Measurements from ENCODE around the gene TEX13B. TPM values are rescaled to one million over a fixed set of nuclear protein-coding genes. Genes with fewer than 3 reads are reported as not detected.

The TEX13B gene
- total RNA-seq, 1 experiment from 2014 or later, result 0.42 TPM

DNA sequence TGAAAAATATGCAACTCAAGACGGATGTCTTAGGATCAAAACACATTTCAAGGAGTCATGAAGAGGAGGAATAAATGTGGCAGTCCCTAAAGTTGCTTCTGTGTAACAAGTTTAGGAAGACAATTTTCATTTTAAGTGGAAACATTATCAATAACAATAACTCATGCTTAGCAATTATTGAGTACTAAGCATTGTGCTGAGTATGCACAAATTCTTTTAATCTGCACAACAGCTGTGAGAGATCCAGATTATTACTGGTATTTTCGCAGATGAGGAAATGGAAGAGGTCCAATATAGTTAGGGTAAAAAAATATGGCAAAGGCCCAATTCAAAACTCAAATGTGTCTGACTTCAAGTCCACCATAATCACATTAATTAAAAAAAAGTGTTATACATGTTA, 2.9 kb upstream of the TEX13B start:
- DNase-seq, result no peak
- Histone ChIP-seq H3T11ph (ENCODE audit: low read length) (no peak overlapping the region), H3K23ac (ENCODE audit: insufficient read length, low read depth, low read length) (no peak overlapping the region), H2AK5ac (ENCODE audit: insufficient read length, low read length) (no peak overlapping the region), H3K56ac (ENCODE audit: insufficient read length, low read depth, low read length) (no peak overlapping the region), H3K27ac (ENCODE audit: insufficient read length, low read depth, low read length) (no peak overlapping the region), H2BK5ac (ENCODE audit: insufficient read length, low read length) (no peak overlapping the region), H3K79me1 (ENCODE audit: insufficient read depth, low read depth, low read length, poor library complexity, severe bottlenecking) (no peaks in the 10 kb centered on the region), H3K79me2 (ENCODE audit: insufficient read depth, low read length) (no peaks in the 10 kb centered on the region), H2AFZ (ENCODE audit: low read length) (no peak overlapping the region), H4K8ac (replicated peaks; ENCODE audit: insufficient read length, low read depth, low read length) (no peak overlapping the region), H2BK15ac (ENCODE audit: low read depth, low read length) (no peak overlapping the region), H3K4me2 (ENCODE audit: insufficient read depth, insufficient read length, low read length) (no peak overlapping the region), H2BK20ac (ENCODE audit: low read depth, low read length, poor library complexity, severe bottlenecking) (no peak overlapping the region), H3K9me3 (ENCODE audit: control insufficient read depth, low read depth, low read length) (peaks cover 5% of the 10 kb centered on the region), H3K23me2 (ENCODE audit: insufficient read length, low read depth, low read length, poor library complexity, severe bottlenecking) (no peaks in the 10 kb centered on the region), H2BK12ac (ENCODE audit: insufficient read length, low read depth, low read length) (no peak overlapping the region), H3K14ac (ENCODE audit: insufficient read depth, low read length) (no peak overlapping the region), H4K20me1 (ENCODE audit: control insufficient read depth, insufficient read depth, insufficient read length) (no peaks in the 10 kb centered on the region), H3K9ac (ENCODE audit: extremely low read depth, insufficient read length, low read length) (no peak overlapping the region), H3K4me1 (ENCODE audit: insufficient read depth, low read length) (no peaks in the 10 kb centered on the region), H4K91ac (ENCODE audit: insufficient read length, low read depth, low read length) (no peak overlapping the region), H2BK120ac (ENCODE audit: low read depth, low read length, poor library complexity, severe bottlenecking) (no peak overlapping the region), H3K4ac (ENCODE audit: low read depth, low read length) (no peak overlapping the region), H4K5ac (ENCODE audit: insufficient read length, low read depth, low read length) (no peak overlapping the region), H3K18ac (ENCODE audit: insufficient read length, low read depth, low read length) (no peak overlapping the region), H3K27me3 (ENCODE audit: insufficient read depth, low read length) (no peaks in the 10 kb centered on the region)
- WGBS (ENCODE audit: extremely low coverage, insufficient read length, low lambda C conversion rate), result no CpG with 5 or more reads among the region's 2 CpGs
- Mint-ChIP-seq H3K36me3 (ENCODE audit: insufficient read depth in 1 of 3, low read depth in 3 of 3) (peaks cover 2 to 44% (median 27%) of the 10 kb centered on the region in 3 experiments; a peak in 5 of 7 replicates), H3K4me1 (peaks cover 0 to 16% of the 10 kb centered on the region in 2 experiments; a peak in 2 of 4 replicates), H3K27ac (no peak overlapping the region), H3K4me3 (no peak overlapping the region), H3K9me3 (peaks cover 8 to 53% of the 10 kb centered on the region in 2 experiments), H3K27me3 (ENCODE audit: low read depth) (no peaks in the 10 kb centered on the region)
- TF ChIP-seq, protein P1, sequence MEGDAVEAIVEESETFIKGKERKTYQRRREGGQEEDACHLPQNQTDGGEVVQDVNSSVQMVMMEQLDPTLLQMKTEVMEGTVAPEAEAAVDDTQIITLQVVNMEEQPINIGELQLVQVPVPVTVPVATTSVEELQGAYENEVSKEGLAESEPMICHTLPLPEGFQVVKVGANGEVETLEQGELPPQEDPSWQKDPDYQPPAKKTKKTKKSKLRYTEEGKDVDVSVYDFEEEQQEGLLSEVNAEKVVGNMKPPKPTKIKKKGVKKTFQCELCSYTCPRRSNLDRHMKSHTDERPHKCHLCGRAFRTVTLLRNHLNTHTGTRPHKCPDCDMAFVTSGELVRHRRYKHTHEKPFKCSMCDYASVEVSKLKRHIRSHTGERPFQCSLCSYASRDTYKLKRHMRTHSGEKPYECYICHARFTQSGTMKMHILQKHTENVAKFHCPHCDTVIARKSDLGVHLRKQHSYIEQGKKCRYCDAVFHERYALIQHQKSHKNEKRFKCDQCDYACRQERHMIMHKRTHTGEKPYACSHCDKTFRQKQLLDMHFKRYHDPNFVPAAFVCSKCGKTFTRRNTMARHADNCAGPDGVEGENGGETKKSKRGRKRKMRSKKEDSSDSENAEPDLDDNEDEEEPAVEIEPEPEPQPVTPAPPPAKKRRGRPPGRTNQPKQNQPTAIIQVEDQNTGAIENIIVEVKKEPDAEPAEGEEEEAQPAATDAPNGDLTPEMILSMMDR (conservative IDR thresholded peaks at IDR 0.05), result no peak
